AG09319 (cell line): ENCODE measurements around the gene MAP3K7CL.

Source experiments
- DNase-seq: peaks from one replicate; pipeline ENCODE4 v3.0.0-alpha.2; 2010; ENCODE audit warnings: low read depth; ENCODE audit errors: extremely low read depth
- CTCF ChIP-seq: IDR thresholded peaks from 2 replicates; pipeline ENCODE4 v1.5.1; 2011; ENCODE audit warnings: low read depth, mild to moderate bottlenecking, inconsistent platforms, low read length, moderate library complexity

The MAP3K7CL gene

DNA sequence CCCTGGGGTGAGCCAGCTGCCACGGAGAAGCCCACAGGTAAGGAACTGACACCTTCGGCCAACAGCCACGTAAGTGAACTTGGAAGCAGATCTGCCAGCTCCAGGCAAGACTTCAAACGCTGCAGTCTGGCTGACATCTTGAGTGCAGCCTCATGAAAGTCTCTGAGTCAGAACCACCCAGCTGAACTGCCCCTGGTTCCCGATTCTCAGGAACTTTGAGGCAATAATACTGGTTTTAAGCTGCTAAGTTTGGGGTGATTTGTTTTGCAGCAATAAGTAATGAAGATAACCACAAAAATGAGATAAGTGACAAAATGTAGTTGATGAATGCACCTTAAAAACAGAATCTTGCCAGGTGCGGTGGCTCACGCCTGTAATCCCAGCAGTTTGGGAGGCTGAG is 48.5 kb downstream of the MAP3K7CL start:
- no peak for TF ChIP-seq CTCF
- DNase-seq = no peak

GRCh38 chr21:29179503-29179902 is 49.1 kb downstream of the MAP3K7CL start:
- no peak for DNase-seq
- TF ChIP-seq CTCF = no peak

DNA sequence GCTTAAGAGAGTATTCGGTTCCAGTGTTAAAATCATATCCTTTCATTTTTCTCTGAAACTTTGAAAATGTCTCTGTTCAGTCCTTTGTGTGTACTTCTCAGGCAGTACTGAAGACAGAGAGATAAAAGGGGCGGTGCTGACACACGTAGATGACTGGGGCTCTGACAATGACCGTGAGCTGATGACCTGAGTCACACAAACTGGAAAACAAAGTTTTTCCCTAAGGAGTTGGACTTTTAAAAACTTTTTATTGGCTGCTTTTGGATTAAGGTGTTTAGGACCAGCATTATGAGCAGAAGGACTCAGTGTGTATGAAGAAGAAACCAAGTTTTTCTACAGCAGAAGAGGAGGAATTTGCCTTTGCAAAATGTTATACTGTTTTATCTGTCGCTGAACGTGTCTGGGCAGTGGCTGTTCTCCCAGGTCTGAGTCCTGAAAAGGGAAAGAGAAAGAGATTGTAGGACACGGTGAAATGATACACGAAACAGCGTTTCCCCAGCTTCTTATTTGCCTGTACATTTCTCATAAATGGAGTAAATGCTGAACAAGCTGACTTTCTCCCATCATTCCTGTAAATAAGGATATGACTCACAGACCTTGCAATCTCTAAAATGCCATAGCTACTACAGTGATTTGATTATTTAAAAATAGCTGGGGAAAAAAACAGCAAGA is 51.5 kb downstream of the MAP3K7CL start:
- peak; percentile 70 for DNase-seq
- no peak for TF ChIP-seq CTCF

- TF ChIP-seq CTCF = no peak
- no peak for DNase-seq
Measured at GRCh38 chr21:29182691-29183092, 52.2 kb downstream of the MAP3K7CL start.

- no peak for TF ChIP-seq CTCF
- DNase-seq = no peak
Measured at GRCh38 chr21:29184037-29184436, 53.6 kb downstream of the MAP3K7CL start.

DNA sequence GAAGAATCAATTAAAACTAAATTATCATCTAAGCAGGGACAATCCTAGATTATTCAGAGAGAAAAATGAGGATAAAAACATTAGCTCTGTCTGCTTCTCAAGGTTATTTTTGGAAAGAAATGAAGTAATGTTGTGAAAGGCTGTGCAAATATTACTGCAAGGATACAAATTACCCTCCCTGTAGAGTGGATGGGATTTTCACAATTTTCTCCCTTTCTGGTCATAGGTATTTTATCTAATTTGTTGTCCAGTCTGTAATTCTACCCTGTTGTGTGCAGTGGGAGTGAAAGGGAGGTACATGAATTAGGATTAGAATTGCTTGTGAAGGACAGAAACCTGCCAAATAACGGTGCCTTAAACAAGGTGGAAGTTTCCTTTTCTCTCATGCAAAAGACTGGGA is 54.7 kb downstream of the MAP3K7CL start:
- TF ChIP-seq CTCF = no peak
- DNase-seq = no peak

DNA sequence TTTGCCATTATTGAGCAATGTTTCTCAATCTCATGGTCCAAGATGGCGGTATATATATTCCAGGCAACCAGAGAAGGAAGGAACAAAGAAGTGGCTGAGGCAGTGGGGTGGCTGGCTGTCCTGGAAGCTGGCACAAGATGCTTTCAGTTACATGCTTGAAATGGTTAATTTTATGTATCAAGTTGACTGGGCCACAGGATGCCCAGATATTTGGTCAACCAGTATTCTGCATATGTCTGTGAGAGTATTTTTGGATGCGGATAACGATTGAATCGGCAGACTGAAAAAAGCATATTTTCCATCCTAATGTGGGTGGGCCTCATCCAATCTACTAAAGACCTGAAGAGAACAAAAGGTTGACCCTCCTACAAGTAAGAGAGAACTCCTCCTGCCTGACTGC is 55.2 kb downstream of the MAP3K7CL start:
- no peak for TF ChIP-seq CTCF
- no peak for DNase-seq
